Measurements from ENCODE around the gene PDE4A. TPM values are rescaled to one million over a fixed set of nuclear protein-coding genes. Genes with fewer than 3 reads are reported as not detected.

The PDE4A gene
- total and polyA plus RNA-seq, 8 donors = 2.3 to 30.7 (median 10.0) TPM

GRCh38 chr19:10501971-10502523 is 81.7 kb downstream of the PDE4A start:
- H3K27ac ChIP-seq = peak overlapping the region; percentile 96 to 99 (median 98)
- H3K4me3 ChIP-seq = peak overlapping the region; percentile 67 to 94 (median 80)
- no peaks in the 10 kb centered on the region for H3K27me3 ChIP-seq
- no peaks in the 10 kb centered on the region for H3K9me3 ChIP-seq
- H3K36me3 ChIP-seq = peaks cover 21 to 32% (median 27%) of the 10 kb centered on the region in 4 donors
- TF ChIP-seq POLR2A (IDR thresholded peaks at IDR 0.05) = peak in 1 of 4 donors; percentile 43
- peak in 2 of 3 donors; percentile 44 to 73 for TF ChIP-seq POLR2AphosphoS5 (IDR thresholded peaks at IDR 0.05)
- no peak for TF ChIP-seq EP300 (IDR thresholded peaks at IDR 0.05)
- no peak for TF ChIP-seq CTCF (IDR thresholded peaks at IDR 0.05)
- intact Hi-C loops (cut with DNase I; ENCODE audit: low total_unique reads) = no loop called here
- 0 to 1% (median 1%) methylated on average over 13 to 35 of the region's 35 CpGs for WGBS, 5 donors
- peak; percentile 81 to 98 for DNase-seq
- H3K4me1 ChIP-seq = peaks cover 31 to 66% (median 59%) of the 10 kb centered on the region in 4 donors

- Histone ChIP-seq H3K27ac (peak overlapping the region; percentile 96 to 99 (median 98)), H3K4me1 (peaks cover 31 to 61% (median 54%) of the 10 kb centered on the region in 4 donors), H3K27me3 (no peaks in the 10 kb centered on the region), H3K9me3 (no peaks in the 10 kb centered on the region), H3K36me3 (peaks cover 16 to 27% (median 22%) of the 10 kb centered on the region in 4 donors), H3K4me3 (peak overlapping the region; percentile 67 to 94 (median 80))
- intact Hi-C loops (cut with DNase I; ENCODE audit: low total_unique reads) = no loop called here
- peak; percentile 96 to 97 for DNase-seq
- TF ChIP-seq POLR2AphosphoS5 (IDR thresholded peaks at IDR 0.05) (peak; percentile 59 to 90 (median 87)), CTCF (IDR thresholded peaks at IDR 0.05) (no peak)
- WGBS, 5 donors = 0 to 1% (median 0%) methylated on average over 11 to 65 of the region's 65 CpGs
Measured at GRCh38 chr19:10502524-10503001, 82.2 kb downstream of the PDE4A start.

- H3K36me3 ChIP-seq = peaks cover 12 to 21% (median 16%) of the 10 kb centered on the region in 4 donors
- no peaks in the 10 kb centered on the region for H3K9me3 ChIP-seq
- H3K4me3 ChIP-seq = peak within 1 kb of the TSS; percentile 67 to 94 (median 80)
- peak within 1 kb of the TSS; percentile 96 to 99 (median 98) for H3K27ac ChIP-seq
- peak; percentile 38 to 76 for DNase-seq
- no peak for TF ChIP-seq EP300 (IDR thresholded peaks at IDR 0.05)
- TF ChIP-seq POLR2AphosphoS5 (IDR thresholded peaks at IDR 0.05) = no peak
- no peak for TF ChIP-seq POLR2A (IDR thresholded peaks at IDR 0.05)
- TF ChIP-seq CTCF (IDR thresholded peaks at IDR 0.05) = no peak
- intact Hi-C loops (cut with DNase I; ENCODE audit: low total_unique reads) = no loop called here
- no peaks in the 10 kb centered on the region for H3K27me3 ChIP-seq
- 3 to 7% (median 4%) methylated on average over 44 to 73 of the region's 73 CpGs for WGBS, 5 donors
- peaks cover 27 to 54% (median 48%) of the 10 kb centered on the region in 4 donors for H3K4me1 ChIP-seq
Measured at GRCh38 chr19:10503002-10503789, 82.9 kb downstream of the PDE4A start, which contains the start of gene KEAP1. Gene KEAP1, minus strand, starts transcription at chr19:10503356. Its CDS starts 3,323 bp downstream, at chr19:10500033.

GRCh38 chr19:10505583-10506229 is 85.4 kb downstream of the PDE4A start:
- Histone ChIP-seq H3K4me1 (peaks cover 11 to 35% (median 29%) of the 10 kb centered on the region in 4 donors), H3K36me3 (no peaks in the 10 kb centered on the region), H3K9me3 (no peaks in the 10 kb centered on the region), H3K4me3 (no peak overlapping the region), H3K27me3 (peaks cover 0 to 23% (median 14%) of the 10 kb centered on the region in 3 donors), H3K27ac (no peak overlapping the region)
- WGBS, 5 donors = 26 to 30% (median 27%) methylated on average over 17 of the region's 17 CpGs
- DNase-seq = peak; percentile 85 to 88
- TF ChIP-seq EP300 (IDR thresholded peaks at IDR 0.05) (no peak), POLR2AphosphoS5 (IDR thresholded peaks at IDR 0.05) (peak in 1 of 3 donors; percentile 14), CTCF (IDR thresholded peaks at IDR 0.05) (peak in 5 of 7 experiments; percentile 69 to 82 (median 77))
- intact Hi-C loops (cut with DNase I; ENCODE audit: low total_unique reads) = no loop called here
